ENCODE data around the gene INO80.

GRCh38 chr15:40957581-40958051, 158.5 kb downstream of the INO80 start:
- TF ChIP-seq, protein P1, sequence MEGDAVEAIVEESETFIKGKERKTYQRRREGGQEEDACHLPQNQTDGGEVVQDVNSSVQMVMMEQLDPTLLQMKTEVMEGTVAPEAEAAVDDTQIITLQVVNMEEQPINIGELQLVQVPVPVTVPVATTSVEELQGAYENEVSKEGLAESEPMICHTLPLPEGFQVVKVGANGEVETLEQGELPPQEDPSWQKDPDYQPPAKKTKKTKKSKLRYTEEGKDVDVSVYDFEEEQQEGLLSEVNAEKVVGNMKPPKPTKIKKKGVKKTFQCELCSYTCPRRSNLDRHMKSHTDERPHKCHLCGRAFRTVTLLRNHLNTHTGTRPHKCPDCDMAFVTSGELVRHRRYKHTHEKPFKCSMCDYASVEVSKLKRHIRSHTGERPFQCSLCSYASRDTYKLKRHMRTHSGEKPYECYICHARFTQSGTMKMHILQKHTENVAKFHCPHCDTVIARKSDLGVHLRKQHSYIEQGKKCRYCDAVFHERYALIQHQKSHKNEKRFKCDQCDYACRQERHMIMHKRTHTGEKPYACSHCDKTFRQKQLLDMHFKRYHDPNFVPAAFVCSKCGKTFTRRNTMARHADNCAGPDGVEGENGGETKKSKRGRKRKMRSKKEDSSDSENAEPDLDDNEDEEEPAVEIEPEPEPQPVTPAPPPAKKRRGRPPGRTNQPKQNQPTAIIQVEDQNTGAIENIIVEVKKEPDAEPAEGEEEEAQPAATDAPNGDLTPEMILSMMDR (conservative IDR thresholded peaks at IDR 0.05; ENCODE audit: low read length): no peak
- no peak for TF ChIP-seq EZH2phosphoT487 (IDR thresholded peaks at IDR 0.05; ENCODE audit: borderline replicate concordance, low read depth, low read length)

Data from OCI-LY7 (cell line).